Stimulated activated CD8-positive, alpha-beta memory T cell treated with anti-CD3 and anti-CD28 coated beads, Interleukin-12 subunit alpha, Interleukin-12 subunit beta, amount 100 ng/mL, for 1 hour (primary cell): ENCODE measurements around the gene CELA2B.
"Not testable (repeated sequence)": the region's sequence is repeated elsewhere in the genome, so short reads cannot be mapped to it uniquely, and the experiment has no call there.

Experiments used
- DNase-seq: peaks from one replicate; pipeline ENCODE4 v3.0.0-alpha.2; 2020; ENCODE audit warnings: low read depth

Gene CELA2B

GRCh38 chr1:15469361-15469760, 6.5 kb upstream of the CELA2B start:
- no peak for DNase-seq

GRCh38 chr1:15469821-15470448, 6.0 kb upstream of the CELA2B start:
- DNase-seq, result not testable (repeated sequence)

- DNase-seq, result not testable (repeated sequence)
Observed at GRCh38 chr1:15471067-15471466, 4.8 kb upstream of the CELA2B start.

- DNase-seq, result not testable (repeated sequence)
Observed at GRCh38 chr1:15471723-15472122, 4.2 kb upstream of the CELA2B start.

GRCh38 chr1:15472587-15472986, 3.3 kb upstream of the CELA2B start:
- no peak for DNase-seq

- no peak for DNase-seq
Observed at GRCh38 chr1:15476927-15477326, 1.0 kb downstream of the CELA2B start.

- DNase-seq, result no peak
Observed at GRCh38 chr1:15477646-15478212, 1.8 kb downstream of the CELA2B start.

- no peak for DNase-seq
Observed at GRCh38 chr1:15479654-15480347, 3.9 kb downstream of the CELA2B start.

GRCh38 chr1:15482455-15482854, 6.6 kb downstream of the CELA2B start:
- DNase-seq, result not testable (repeated sequence)

- not testable (repeated sequence) for DNase-seq
Observed at GRCh38 chr1:15482983-15483543, 7.2 kb downstream of the CELA2B start.

- no peak for DNase-seq
Observed at GRCh38 chr1:15483971-15484370, 8.1 kb downstream of the CELA2B start.

GRCh38 chr1:15484443-15484842, 8.5 kb downstream of the CELA2B start:
- DNase-seq, result not testable (repeated sequence)

- no peak for DNase-seq
Observed at GRCh38 chr1:15485636-15486035, 9.7 kb downstream of the CELA2B start.

- not testable (repeated sequence) for DNase-seq
Observed at GRCh38 chr1:15486844-15487610, 11.1 kb downstream of the CELA2B start.

GRCh38 chr1:15488371-15488770, 12.5 kb downstream of the CELA2B start:
- no peak for DNase-seq

GRCh38 chr1:15489052-15489736, 13.3 kb downstream of the CELA2B start:
- DNase-seq, result no peak

- DNase-seq, result not testable (repeated sequence)
Observed at GRCh38 chr1:15491010-15491409, 15.1 kb downstream of the CELA2B start.

- DNase-seq, result no peak
Observed at GRCh38 chr1:15492596-15492995, 16.7 kb downstream of the CELA2B start.

- no peak for DNase-seq
Observed at GRCh38 chr1:15493869-15494390, 18.0 kb downstream of the CELA2B start.

- no peak for DNase-seq
Observed at GRCh38 chr1:15500184-15501178, 24.6 kb downstream of the CELA2B start.
